Stimulated activated CD4-positive, alpha-beta T cell treated with anti-CD3 and anti-CD28 coated beads, Interleukin-12 subunit alpha, Interleukin-12 subunit beta, amount 100 ng/mL, for 24 hours (primary cell): ENCODE data around the gene COPE.

ENCODE experiments used
- DNase-seq, 2 experiments: peaks; one replicate each; pipeline ENCODE4 v3.0.0-alpha.2; 2020; ENCODE audit warnings: low read depth in 2 of 2

Gene COPE

DNA sequence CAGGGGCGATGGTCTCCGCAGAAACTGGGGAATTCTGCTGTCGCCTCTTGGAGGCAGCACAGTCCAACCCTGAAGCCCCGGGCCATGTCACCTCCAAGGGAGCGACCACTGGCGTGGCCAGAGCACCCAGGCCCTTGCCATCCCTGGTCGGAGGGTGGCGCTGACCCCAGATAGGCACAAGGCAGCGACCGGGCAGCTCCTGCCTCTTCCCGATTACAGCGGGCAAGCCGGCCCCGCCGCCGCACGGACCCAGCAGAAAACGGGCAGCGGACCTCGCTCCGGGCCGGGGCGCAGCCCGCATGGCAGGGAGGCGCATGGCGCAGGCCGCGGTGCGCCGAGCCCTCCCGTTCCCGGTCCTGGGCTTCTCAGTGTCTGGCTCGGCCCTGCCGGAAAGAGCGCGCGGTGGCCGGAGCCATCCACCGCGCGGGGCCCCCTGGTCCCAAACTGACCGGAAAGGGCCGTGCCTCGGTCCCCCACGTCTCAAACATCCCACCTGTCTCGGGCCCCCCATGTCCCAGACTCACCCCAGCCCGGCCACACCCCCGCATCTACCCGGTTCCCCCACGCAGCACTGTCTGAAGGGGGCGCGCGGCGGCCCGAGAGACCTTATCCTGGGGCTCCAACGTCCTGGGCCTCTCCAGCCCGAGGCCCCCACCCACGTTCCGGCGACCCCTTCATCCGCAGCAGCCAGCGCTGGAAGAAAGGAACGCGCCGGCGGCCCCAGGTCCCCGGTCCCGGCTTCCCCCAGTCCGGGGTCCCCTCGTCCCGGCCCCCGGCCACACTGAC is 24.0 kb downstream of the COPE start:
- DNase-seq, result no peak

DNA sequence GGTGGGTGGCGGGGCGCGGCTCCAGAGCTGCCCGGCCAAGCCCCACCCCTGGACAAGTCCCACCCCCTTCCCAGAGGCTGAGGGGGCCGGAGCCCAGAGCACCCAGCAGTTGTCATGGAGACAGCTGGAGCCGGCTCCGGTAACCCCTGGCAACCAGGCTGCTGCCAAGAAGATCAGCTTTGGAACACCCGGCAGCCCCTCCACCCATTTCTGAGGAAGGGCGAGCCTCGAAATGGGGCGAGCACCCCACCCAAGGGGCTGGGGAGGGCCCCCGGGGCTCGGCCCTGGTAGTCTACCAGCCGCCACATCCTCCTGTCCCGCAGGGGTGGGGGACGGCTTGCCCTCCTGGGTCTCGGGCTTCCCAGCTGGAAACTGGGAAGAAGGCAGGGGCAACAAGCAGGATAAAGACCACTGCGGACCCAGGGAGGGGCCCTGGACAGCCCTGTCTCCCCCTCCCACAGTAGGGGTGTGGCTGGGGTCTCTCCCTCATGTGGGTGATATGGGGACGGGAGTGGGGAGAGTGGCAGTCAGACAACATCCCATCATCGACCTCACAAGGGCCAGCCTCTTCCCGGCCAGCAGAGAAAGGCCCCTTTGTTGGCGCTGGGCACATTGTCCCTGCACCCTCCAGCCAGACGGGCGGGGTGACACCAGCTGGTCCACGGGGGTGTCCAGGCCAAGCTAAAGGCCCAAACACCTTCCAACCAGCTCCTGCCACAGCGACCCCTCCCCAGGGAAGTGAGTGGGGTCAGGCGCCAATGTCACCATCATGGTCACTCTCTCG is 24.7 kb downstream of the COPE start:
- DNase-seq, result no peak

DNA sequence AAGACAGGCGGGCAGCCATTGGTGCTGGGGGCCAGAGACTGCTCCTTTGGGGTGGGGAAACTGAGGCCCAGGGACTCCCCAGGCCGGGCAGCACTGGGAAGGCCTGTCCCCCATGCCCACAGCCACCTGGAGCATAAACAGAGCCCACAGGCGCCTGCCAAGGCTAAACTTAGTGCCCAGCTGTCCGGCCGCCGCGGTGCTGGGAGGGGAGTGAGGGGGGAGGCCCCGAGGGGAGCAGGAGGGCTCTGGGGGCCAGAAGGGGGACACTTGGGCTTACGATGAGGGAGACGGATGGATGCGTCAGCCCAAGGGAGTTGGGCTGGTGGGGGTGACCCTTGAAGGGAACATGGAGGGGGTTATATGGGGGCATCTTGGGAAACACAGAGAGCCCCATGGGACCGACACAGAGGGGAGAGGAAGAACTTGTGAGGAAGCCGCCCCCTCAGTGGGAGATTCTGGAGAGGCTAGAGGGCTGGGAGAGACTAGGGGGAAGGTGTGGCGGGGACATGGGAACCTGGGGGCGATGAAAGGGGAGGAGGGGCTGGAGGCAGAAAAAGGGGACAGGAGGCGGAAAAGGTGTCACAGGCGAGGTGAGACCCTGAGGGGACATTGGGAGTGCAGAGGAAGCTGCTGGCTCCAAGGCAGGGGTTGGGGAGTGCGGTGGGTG is 25.5 kb downstream of the COPE start:
- no peak for DNase-seq

DNA sequence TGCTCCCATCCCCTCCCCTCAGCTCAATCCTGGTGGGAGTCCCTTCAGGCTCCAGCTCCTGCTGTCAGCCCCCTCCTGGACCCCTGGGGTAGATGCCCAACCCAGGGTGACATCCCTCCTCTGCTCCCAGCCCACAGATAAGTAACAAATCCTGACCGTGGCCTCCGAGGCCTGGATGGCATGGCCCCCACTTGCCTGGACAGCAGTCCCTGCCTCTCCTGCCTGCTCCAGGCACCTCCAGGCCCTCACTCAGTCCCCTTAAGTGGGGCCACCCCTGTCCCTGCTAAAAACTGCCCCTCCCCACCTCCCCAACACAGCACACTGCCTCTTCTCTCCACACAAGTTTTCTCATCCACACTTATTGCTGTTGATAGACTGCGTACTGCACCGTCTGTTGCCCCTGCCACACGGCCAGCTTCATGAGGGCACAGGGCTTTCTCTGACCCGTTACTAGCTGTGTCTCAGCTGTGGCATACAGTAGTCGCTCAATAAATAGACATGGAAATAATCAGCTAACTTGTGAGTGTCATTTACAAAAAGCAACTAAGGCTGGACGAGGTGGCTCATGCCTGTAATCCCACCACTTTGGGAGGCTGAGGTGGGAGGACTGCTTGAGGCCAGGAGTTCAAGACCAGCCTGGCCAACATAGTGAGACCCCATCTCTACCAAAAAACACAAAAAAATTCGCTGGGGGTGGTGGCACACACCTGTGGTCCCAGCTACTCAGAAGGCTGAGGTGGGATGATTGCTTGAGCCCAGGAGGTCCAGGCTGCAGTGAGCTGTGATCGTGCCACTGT is 29.0 kb downstream of the COPE start:
- DNase-seq, result no peak

DNA sequence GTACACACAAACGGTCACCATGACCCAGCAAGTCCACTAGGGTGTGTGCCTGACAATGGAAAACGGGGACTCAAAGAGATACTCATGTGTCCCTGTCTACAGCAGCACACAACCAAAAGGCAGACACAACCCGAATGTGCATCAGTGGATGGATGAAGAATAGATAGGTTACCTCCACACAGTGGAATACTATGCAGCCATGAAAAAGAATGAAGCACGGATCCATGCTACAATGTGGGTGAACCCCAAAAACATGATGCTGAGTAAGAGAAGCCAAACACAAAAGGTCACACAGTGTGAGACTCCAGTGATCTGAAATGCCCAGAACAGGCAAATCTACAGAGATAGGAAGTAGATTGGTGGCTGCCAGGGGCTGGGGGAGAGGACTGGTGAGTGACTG is 32.2 kb downstream of the COPE start:
- no peak for DNase-seq

DNA sequence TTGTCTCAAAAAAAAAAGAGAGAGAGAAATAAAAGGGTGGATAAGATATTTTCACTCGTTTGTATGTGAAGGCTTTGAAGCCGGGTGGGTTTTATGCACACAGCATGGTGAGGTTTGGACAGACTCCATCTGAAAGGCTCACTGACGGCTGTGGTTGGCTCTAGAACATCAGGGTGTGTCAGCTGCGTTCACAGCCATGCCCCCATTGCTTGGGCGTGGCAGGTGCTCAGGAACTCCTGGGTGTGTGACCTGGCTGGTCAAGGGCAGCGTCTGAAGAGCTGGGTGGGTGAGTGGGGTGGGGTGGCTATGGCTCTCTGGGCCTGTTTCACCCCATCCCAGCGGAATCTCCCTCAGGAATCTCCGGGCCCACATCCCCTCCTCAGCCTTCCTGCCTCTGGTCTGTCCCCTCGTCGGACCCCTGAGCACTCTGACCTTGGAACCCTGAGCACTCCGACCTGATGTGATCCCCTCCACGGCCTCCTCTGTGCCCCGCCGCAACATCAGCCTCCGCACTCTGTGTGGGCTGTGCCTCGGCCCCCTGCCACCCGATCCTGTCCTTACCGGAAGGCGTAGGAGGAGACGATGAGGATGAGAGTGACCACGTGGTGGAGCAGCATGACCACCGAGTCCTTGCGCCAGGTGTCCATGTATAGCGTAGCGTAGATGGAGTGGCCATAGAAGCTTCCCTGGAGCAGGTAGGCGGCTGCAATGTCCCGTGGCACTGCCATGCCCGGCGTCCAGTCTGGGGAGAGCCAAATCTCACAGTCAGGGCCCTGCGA is 35.5 kb downstream of the COPE start:
- DNase-seq, result no peak

DNA sequence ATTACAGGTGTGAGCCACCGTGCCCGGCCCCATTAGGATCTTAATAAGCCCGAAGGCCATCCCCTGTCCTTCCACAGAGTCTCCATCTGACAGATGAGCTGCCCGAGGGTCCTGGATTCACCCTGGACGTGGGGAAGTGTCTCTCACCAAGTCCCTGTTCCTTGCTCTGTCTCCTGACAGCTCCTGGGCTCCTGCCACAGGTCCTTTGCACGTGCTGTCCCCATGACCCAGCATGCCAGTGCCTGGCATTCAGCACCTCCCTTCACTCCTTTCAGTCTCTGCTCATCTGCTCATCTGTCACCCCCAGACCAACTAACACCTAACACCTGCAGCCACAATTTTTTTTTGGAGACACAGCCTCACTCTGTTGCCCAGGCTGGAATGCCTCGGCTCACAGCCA is 37.7 kb downstream of the COPE start:
- no peak for DNase-seq

DNA sequence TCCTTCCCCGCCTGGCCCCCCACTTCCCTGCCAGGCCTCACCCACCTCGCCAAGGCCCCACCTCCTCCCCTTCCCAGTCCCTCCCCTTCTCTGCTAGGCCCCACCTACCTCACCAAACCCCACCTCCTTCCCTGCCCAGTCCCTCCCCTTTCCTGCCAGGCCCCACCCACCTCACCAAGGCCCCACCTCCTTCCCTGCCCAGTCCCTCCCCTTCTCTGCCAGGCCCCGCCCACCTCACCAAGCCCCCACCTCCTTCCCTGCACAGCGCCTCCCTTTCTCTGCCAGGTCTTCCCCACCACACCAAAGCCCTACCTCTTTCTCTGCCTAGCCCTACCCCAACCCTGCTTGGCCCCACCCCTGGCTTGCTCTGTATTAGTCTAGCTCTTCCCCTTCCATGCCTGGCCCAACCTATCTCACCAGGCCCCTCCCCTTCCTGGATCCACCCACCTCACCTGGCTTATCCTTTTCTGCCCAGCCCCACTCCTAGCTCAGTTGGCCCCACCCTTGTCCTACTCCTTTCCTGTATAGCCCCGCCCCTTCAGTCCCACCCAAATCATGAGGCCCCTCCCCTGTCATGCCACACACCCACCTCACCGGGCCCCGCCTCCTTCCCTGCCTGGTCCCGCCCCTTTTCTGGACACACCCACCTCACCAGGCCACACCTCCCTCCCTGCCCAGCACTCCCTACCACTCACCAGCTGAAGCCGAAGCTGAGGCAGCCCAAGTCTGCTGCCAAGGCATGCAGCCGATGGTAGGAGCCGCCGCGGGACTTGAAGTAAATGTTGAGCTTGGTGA is 39.4 kb downstream of the COPE start:
- DNase-seq, result no peak

DNA sequence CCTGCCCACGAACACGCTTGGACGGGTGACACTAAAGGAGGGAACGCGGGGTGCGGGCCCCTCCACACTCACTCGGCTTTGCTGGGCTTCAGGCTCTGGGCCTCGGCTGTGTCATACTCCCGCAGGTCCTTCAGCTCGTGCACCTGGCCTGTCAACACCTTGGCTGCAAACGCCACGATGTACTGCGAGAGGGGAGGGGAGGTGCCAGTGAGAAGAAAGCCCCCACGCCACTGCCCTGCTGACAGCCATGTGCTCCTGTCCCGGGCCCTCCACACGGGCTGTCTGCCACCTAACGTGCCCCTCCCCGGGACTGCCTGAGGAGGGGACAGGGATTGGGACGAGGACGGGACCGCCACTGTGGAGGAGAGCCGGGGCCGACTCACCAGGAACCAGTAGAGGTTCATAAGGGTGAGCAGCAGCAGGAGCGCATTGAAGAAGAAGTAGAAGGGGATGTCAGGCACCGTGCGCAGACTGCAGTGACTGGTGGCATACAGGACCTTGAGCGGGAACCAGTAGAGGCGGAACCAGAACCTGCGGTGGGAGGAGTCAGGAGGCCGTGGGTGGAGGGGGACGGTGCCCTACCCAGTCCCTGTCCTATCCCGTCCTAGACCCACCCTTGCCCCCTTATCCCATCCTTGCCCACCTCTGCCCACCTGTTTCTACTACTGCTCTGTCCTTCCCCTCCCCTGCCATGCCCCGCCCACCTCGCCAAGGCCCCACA is 40.2 kb downstream of the COPE start:
- no peak for DNase-seq

DNA sequence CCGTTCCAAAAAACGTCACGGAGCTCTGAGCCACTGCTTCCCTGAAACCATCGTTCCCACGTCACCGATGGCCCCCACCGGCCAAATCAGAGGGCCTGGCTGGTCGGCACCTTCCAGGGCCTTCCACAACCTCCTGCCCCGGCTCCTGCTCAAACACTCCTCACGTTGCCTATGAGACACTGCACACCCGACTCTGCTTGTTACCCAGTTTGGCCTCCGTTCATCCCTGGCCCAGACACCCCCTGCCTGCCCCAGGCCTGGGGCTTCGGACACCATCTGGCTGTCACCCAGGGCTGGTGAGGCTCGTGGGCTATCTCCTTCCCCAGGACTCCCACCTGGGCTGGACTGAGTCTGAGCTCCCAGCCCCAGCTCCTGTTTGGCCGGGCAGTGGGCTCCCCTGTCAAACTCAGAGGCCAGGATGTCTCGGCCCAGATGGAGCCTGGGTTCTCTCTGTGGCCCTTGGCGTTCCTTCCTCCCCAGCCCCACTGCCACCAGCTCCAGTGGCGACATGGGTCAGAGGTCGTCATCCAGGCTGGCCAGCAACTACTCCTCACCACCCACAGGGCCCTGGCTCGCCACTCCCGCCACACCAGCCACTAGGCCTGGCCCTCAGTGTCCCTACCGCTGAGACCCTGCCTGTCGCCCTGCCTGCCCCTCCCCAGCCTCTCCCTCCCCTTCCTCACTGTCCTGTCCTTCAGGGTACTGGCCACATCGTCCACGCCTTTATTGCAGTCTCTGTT is 41.0 kb downstream of the COPE start:
- no peak for DNase-seq

DNA sequence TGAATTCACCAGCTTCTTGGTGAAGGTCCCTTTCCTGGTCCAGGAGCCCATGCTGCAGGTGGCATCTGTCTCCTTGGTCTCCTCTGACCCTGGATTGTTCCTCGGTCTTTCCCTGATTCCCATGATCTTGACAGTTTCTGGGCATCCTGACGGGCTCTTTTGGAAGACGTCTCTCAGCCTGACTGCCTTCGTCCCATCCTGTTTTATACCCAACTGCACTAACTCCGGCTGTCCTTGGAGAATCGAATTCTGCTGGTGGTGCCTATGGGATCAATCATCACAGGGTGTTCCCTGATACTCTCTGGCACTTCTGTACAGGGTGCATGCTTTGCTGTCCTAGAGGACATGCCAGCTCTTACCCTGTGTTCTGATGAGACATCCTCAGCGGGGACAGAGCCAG is 42.3 kb downstream of the COPE start:
- DNase-seq, result no peak

DNA sequence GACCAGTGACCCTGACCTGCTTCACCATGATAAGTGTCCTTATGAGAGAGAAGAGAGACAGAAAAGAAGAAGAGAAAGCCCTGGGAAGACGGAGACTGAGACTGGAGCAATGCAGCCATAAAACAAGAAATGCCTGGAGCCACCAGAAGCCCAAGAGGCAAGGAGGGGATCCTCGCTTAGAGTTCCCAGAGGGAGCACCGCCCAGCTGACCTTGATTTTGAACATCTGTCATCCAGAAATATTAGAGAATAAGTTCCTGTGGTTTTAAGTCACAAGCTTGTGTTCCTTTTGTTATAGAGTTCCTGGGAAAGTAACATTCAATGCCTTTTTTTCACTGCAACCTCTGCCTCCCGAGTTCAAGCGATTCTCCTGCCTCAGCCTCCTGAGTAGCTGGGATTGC is 43.5 kb downstream of the COPE start:
- no peak for DNase-seq

DNA sequence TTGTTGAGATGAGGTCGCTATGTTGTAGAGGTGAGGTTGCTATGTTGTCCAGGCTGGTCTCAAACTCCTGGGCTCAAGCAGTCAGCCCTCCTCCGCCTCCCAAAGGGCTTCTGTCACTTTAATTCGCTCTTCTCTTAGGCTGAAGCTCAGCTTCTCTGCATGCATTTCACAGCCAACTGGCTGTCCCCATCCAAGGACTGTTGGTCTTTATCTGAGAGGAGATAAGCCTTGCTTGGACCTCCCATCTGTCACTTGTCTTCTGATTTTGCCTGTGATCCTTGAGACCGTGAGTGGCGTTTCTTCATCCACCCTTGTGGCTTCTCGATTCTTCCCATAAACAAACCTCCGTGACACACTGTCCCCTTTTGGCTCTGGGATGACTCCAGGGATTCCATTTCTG is 47.6 kb downstream of the COPE start:
- no peak for DNase-seq

DNA sequence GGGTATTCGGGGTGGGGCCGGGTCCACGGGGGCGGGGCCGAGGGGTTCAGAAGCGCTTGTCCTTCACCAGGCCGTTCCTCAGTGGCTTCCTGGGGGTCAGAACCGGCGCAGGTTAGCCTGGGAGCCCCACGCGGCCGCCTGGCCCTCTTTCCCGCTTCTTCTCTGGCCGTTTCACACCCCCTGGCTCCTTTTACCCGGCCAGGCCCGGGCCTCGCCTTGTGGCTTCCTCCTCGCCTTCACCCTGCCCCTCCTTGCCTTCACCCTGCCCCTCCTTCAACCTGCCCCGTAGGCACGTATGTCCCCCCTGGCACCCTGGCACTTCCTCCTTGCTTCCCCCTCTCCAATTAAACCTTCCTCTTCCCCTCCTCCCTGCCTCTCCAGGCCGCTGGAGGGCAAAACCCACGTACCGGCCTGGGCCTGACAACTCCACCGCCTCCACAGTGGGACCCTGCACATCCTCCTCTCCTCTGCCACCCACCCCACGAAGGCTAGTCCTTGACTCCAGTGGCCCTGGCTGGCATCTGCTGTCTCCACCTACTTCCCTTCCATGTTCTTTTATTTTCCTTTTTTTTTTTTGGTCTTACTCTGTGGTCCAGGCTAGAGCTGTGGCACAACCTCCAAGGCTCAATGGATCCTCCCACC is 48.5 kb downstream of the COPE start:
- DNase-seq, result no peak

DNA sequence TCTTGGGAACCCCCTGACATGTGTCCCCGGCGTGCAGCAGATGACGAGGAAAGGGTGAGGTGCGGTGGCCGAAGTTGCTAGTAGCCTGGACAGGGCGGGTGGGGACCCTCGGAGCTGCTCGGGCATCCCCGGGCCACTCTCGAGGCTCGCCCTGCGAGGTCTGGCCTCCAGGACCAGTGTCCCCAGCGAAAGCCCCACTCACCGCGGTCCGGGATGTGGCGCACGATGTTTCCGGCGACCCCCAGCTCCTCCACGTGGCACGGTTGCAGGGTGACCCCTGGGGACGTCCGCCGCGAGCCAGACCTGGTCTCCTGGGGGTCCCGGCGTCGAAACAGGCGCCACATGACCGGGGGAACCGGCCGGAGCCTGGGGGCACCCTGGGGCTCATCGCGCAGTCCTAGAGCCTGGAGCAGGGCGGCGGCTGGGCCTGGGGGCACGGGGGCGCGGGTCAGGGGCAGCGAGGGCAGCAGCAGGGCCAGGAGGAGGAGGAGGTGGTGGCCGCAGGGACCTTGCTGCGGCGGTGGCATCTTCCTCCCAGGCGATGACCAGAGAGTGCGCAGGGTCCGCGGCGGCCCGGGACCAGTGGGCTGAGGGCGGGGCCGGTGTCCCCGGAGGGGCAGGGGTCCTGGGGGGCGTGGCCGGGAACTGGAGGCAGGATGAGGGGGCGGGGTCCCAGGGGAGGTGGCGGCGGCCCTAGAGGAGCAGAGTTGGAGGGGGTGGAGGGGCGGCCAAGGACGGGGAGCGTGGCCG is 49.2 kb downstream of the COPE start:
- no peak for DNase-seq

DNA sequence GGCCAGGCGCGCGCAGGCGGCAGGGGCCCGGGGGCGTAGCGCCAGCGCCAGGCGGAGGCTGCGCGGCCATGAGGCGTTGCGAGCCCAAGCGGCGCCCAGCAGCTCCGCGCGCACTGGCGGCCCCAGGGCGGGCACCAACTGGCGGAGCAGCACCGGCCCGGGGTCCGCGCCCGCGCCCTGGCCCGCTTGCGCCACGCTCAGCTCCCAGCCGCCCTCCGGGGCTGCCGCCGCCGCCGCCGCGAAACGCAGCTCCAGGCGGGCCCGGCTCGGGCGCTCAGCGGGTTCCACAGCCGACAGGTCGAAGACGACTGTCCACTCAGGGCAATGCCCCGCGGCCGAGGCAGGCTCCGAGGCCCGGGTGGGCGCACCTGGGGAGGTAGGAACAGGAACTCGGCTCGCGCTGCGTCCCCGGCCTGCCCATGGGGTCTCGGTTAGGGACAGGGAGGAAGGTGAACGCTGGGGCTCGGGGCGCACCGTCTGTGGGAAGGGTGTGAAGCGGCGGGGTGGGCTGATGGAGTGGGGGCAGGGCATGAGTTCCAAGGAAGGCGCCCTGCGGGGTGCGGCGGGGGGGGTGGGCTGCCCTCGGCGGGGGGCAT is 50.1 kb downstream of the COPE start:
- no peak for DNase-seq

DNA sequence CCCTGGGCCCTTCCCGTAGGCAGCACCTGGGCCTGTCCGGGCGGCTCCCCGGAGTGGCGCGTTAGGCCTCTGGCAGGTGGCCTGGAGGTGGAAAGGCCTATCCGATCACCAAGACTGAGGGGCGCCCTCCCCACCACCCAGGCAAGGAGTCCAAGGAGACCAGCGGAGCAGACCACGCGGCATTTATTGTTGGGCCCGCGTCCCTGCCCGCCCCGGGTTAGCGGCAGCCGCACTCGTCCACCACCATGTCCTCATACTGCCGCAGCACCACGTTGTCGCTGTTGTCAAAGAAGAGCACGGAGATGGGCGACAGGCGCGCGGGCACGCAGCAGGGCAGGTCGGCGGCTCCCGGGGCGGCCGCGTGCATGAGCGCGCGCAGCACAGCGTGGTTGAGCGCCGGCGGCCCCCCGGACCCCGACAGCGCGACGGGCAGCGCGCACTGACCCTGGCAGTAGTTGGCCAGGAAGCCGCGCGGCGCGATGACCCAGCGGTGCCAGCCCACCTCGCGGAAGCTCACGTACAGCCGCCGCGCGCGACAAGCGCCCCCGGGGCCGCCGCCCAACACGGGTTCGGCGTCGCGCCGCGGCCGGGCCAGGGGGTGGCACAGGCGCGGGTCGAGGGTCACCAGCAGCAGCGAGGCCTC is 50.7 kb downstream of the COPE start:
- no peak for DNase-seq
